ENCODE results near the gene PIGC. TPM values are rescaled to one million over a fixed set of nuclear protein-coding genes. Genes with fewer than 3 reads are reported as not detected.

Gene PIGC
- total and polyA plus RNA-seq, 5 donors from 2014 or later: 22.6 to 132 (median 124) TPM

GRCh38 chr1:172429331-172430127 is 14.3 kb downstream of the PIGC start:
- Mint-ChIP-seq H3K27ac (peak overlapping the region in 2 of 3 donors; percentile 11 to 70), H3K9me3 (peaks cover 0 to 5% (median 1%) of the 10 kb centered on the region in 7 donors), H3K36me3 (peaks cover 10% of the 10 kb centered on the region), H3K4me1 (peaks cover 10 to 50% (median 37%) of the 10 kb centered on the region in 4 donors), H3K27me3 (no peaks in the 10 kb centered on the region), H3K4me3 (peak overlapping the region in 1 of 4 donors; percentile 32)
- H3K27ac ChIP-seq (ENCODE audit: insufficient read depth, low read length, poor library complexity, severe bottlenecking): no peak overlapping the region
- peak; percentile 9 to 86 (median 60) for DNase-seq
- no peaks in the 10 kb centered on the region for H3K27me3 ChIP-seq (ENCODE audit: control insufficient read depth, insufficient read depth, low read length)
- H3K4me1 ChIP-seq (ENCODE audit: control insufficient read depth, insufficient read depth, low read length, poor library complexity, severe bottlenecking): peaks cover 22% of the 10 kb centered on the region
- no peaks in the 10 kb centered on the region for H3K36me3 ChIP-seq (ENCODE audit: control insufficient read depth, insufficient read depth, low read length)
- peak; percentile 69 to 75 for ATAC-seq (ENCODE audit: low read depth in 2 of 2)
- no peak overlapping the region for H3K4me3 ChIP-seq (ENCODE audit: low read depth, low read length)
- H3K9me3 ChIP-seq (ENCODE audit: control insufficient read depth in 2 of 2, low read length in 2 of 2): no peaks in the 10 kb centered on the region

GRCh38 chr1:172427191-172427590 is 16.7 kb downstream of the PIGC start:
- DNase-seq: peak in 2 of 3 donors; percentile 29 to 69
- H3K36me3 Mint-ChIP-seq: no peaks in the 10 kb centered on the region
- H3K27me3 Mint-ChIP-seq: no peaks in the 10 kb centered on the region
- Histone ChIP-seq H3K27me3 (ENCODE audit: control insufficient read depth, insufficient read depth, low read length) (no peaks in the 10 kb centered on the region), H3K36me3 (ENCODE audit: control insufficient read depth, insufficient read depth, low read length) (no peaks in the 10 kb centered on the region), H3K4me1 (ENCODE audit: control insufficient read depth, insufficient read depth, low read length, poor library complexity, severe bottlenecking) (peaks cover 22% of the 10 kb centered on the region), H3K27ac (ENCODE audit: insufficient read depth, low read length, poor library complexity, severe bottlenecking) (peak overlapping the region; percentile 24), H3K9me3 (ENCODE audit: control insufficient read depth in 2 of 2, low read length in 2 of 2) (no peaks in the 10 kb centered on the region), H3K4me3 (ENCODE audit: low read depth, low read length) (peak overlapping the region; percentile 58)
- H3K9me3 Mint-ChIP-seq: no peaks in the 10 kb centered on the region
- no peak overlapping the region for H3K4me3 Mint-ChIP-seq
- H3K27ac Mint-ChIP-seq: no peak overlapping the region
- ATAC-seq (ENCODE audit: low read depth in 2 of 2): peak; percentile 25 to 29
- H3K4me1 Mint-ChIP-seq: peaks cover 1 to 30% (median 21%) of the 10 kb centered on the region in 4 donors

GRCh38 chr1:172425339-172425738 is 18.5 kb downstream of the PIGC start:
- no peak overlapping the region for H3K4me3 Mint-ChIP-seq
- no peak for ATAC-seq (ENCODE audit: low read depth in 2 of 2)
- no peaks in the 10 kb centered on the region for H3K27me3 ChIP-seq (ENCODE audit: control insufficient read depth, insufficient read depth, low read length)
- no peaks in the 10 kb centered on the region for H3K36me3 Mint-ChIP-seq
- H3K27ac Mint-ChIP-seq: no peak overlapping the region
- no peaks in the 10 kb centered on the region for H3K27me3 Mint-ChIP-seq
- no peaks in the 10 kb centered on the region for H3K9me3 Mint-ChIP-seq
- DNase-seq: no peak
- peaks cover 0 to 21% (median 9%) of the 10 kb centered on the region in 4 donors for H3K4me1 Mint-ChIP-seq
- peaks cover 6% of the 10 kb centered on the region for H3K4me1 ChIP-seq (ENCODE audit: control insufficient read depth, insufficient read depth, low read length, poor library complexity, severe bottlenecking)
- no peak overlapping the region for H3K27ac ChIP-seq (ENCODE audit: insufficient read depth, low read length, poor library complexity, severe bottlenecking)
- H3K9me3 ChIP-seq (ENCODE audit: control insufficient read depth in 2 of 2, low read length in 2 of 2): no peaks in the 10 kb centered on the region
- H3K36me3 ChIP-seq (ENCODE audit: control insufficient read depth, insufficient read depth, low read length): no peaks in the 10 kb centered on the region
- H3K4me3 ChIP-seq (ENCODE audit: low read depth, low read length): no peak overlapping the region

- DNase-seq (no peak), ATAC-seq (ENCODE audit: low read depth in 2 of 2) (no peak)
- Mint-ChIP-seq H3K27me3 (no peaks in the 10 kb centered on the region), H3K36me3 (no peaks in the 10 kb centered on the region), H3K4me3 (no peak overlapping the region), H3K9me3 (no peaks in the 10 kb centered on the region), H3K27ac (no peak overlapping the region), H3K4me1 (peaks cover 0 to 10% (median 2%) of the 10 kb centered on the region in 4 donors)
- H3K27me3 ChIP-seq (ENCODE audit: control insufficient read depth, insufficient read depth, low read length): no peaks in the 10 kb centered on the region
- H3K4me1 ChIP-seq (ENCODE audit: control insufficient read depth, insufficient read depth, low read length, poor library complexity, severe bottlenecking): peaks cover 3% of the 10 kb centered on the region
- H3K27ac ChIP-seq (ENCODE audit: insufficient read depth, low read length, poor library complexity, severe bottlenecking): no peak overlapping the region
- no peaks in the 10 kb centered on the region for H3K9me3 ChIP-seq (ENCODE audit: control insufficient read depth in 2 of 2, low read length in 2 of 2)
- H3K4me3 ChIP-seq (ENCODE audit: low read depth, low read length): no peak overlapping the region
- no peaks in the 10 kb centered on the region for H3K36me3 ChIP-seq (ENCODE audit: control insufficient read depth, insufficient read depth, low read length)
Observed at GRCh38 chr1:172423336-172423735, 20.5 kb downstream of the PIGC start.

GRCh38 chr1:172421974-172422604 is 21.8 kb downstream of the PIGC start:
- Histone ChIP-seq H3K4me3 (ENCODE audit: low read depth, low read length) (no peak overlapping the region), H3K36me3 (ENCODE audit: control insufficient read depth, insufficient read depth, low read length) (no peaks in the 10 kb centered on the region), H3K9me3 (ENCODE audit: control insufficient read depth in 2 of 2, low read length in 2 of 2) (no peaks in the 10 kb centered on the region), H3K4me1 (ENCODE audit: control insufficient read depth, insufficient read depth, low read length, poor library complexity, severe bottlenecking) (peaks cover 3% of the 10 kb centered on the region), H3K27ac (ENCODE audit: insufficient read depth, low read length, poor library complexity, severe bottlenecking) (no peak overlapping the region), H3K27me3 (ENCODE audit: control insufficient read depth, insufficient read depth, low read length) (no peaks in the 10 kb centered on the region)
- H3K27ac Mint-ChIP-seq: no peak overlapping the region
- no peaks in the 10 kb centered on the region for H3K36me3 Mint-ChIP-seq
- H3K4me1 Mint-ChIP-seq: peaks cover 0 to 10% (median 2%) of the 10 kb centered on the region in 4 donors
- DNase-seq: no peak
- no peaks in the 10 kb centered on the region for H3K27me3 Mint-ChIP-seq
- no peak for ATAC-seq (ENCODE audit: low read depth in 2 of 2)
- no peak overlapping the region for H3K4me3 Mint-ChIP-seq
- no peaks in the 10 kb centered on the region for H3K9me3 Mint-ChIP-seq

GRCh38 chr1:172420385-172420784 is 23.5 kb downstream of the PIGC start, which contains the start of gene C1orf105:
C1orf105 (plus strand) TSS chr1:172420685; CDS start chr1:172420886, 201 bp downstream.
- no peak within 1 kb of the TSS for H3K27ac Mint-ChIP-seq

GRCh38 chr1:172417557-172417956 is 26.3 kb downstream of the PIGC start:
- Histone ChIP-seq H3K27ac (ENCODE audit: insufficient read depth, low read length, poor library complexity, severe bottlenecking) (no peak overlapping the region), H3K4me3 (ENCODE audit: low read depth, low read length) (no peak overlapping the region), H3K27me3 (ENCODE audit: control insufficient read depth, insufficient read depth, low read length) (no peaks in the 10 kb centered on the region), H3K36me3 (ENCODE audit: control insufficient read depth, insufficient read depth, low read length) (no peaks in the 10 kb centered on the region), H3K9me3 (ENCODE audit: control insufficient read depth in 2 of 2, low read length in 2 of 2) (no peaks in the 10 kb centered on the region), H3K4me1 (ENCODE audit: control insufficient read depth, insufficient read depth, low read length, poor library complexity, severe bottlenecking) (no peaks in the 10 kb centered on the region)
- H3K36me3 Mint-ChIP-seq: peaks cover 5% of the 10 kb centered on the region
- no peak overlapping the region for H3K4me3 Mint-ChIP-seq
- DNase-seq (no peak), ATAC-seq (ENCODE audit: low read depth in 2 of 2) (no peak)
- no peak overlapping the region for H3K27ac Mint-ChIP-seq
- no peaks in the 10 kb centered on the region for H3K27me3 Mint-ChIP-seq
- H3K4me1 Mint-ChIP-seq: peaks cover 0 to 8% (median 4%) of the 10 kb centered on the region in 4 donors
- H3K9me3 Mint-ChIP-seq: no peaks in the 10 kb centered on the region

More at GRCh38 chr1:172420385-172420784, 23.5 kb downstream of the PIGC start, which contains the start of gene C1orf105:
- no peak within 1 kb of the TSS for H3K4me3 ChIP-seq (ENCODE audit: low read depth, low read length)
- H3K9me3 ChIP-seq (ENCODE audit: control insufficient read depth in 2 of 2, low read length in 2 of 2): no peaks in the 10 kb centered on the region
- no peak within 1 kb of the TSS for H3K27ac ChIP-seq (ENCODE audit: insufficient read depth, low read length, poor library complexity, severe bottlenecking)
- no peak for DNase-seq
- Mint-ChIP-seq H3K36me3 (no peaks in the 10 kb centered on the region), H3K4me1 (peaks cover 0 to 10% (median 4%) of the 10 kb centered on the region in 4 donors), H3K9me3 (no peaks in the 10 kb centered on the region), H3K4me3 (no peak within 1 kb of the TSS), H3K27me3 (no peaks in the 10 kb centered on the region)
- no peaks in the 10 kb centered on the region for H3K36me3 ChIP-seq (ENCODE audit: control insufficient read depth, insufficient read depth, low read length)
- no peaks in the 10 kb centered on the region for H3K4me1 ChIP-seq (ENCODE audit: control insufficient read depth, insufficient read depth, low read length, poor library complexity, severe bottlenecking)
- no peak for ATAC-seq (ENCODE audit: low read depth in 2 of 2)
- H3K27me3 ChIP-seq (ENCODE audit: control insufficient read depth, insufficient read depth, low read length): no peaks in the 10 kb centered on the region

Data from CD4-positive, CD25-positive, alpha-beta regulatory T cell (primary cell).